GM23338 (cell line): ENCODE data around the gene MOXD1. TPM values are rescaled to one million over a fixed set of nuclear protein-coding genes. Genes with fewer than 3 reads are reported as not detected.

ENCODE experiments used
- ATAC-seq: fragments of 200-7000 bp; cut with Tn5 transposase; 3 replicates; pipeline ENCODE4 v1.9.1; 2020
- DNase-seq: peaks from one replicate; pipeline ENCODE4 v3.0.0-alpha.2; 2015; ENCODE audit warnings: low spot score
- H2AFZ ChIP-seq: fragments of 200-600 bp; sonication (generic); 2 replicates; pipeline ENCODE4 v1.8.0; 2016; ENCODE audit warnings: antibody characterized with exemption, mild to moderate bottlenecking, moderate library complexity
- H3F3A ChIP-seq: fragments of 200-600 bp; sonication (generic); replicated peaks from 2 replicates; pipeline ENCODE4 v1.8.0; 2017; ENCODE audit warnings: antibody characterized with exemption, mixed run types, low read depth
- H3K27ac ChIP-seq: fragments of 200-600 bp; sonication (generic); 2 replicates; pipeline ENCODE4 v1.6.1; 2016; ENCODE audit warnings: low read depth
- H3K27me3 ChIP-seq: fragments of 200-600 bp; sonication (generic); 2 replicates; pipeline ENCODE4 v1.8.0; 2016; ENCODE audit warnings: mild to moderate bottlenecking, mixed run types, moderate library complexity; ENCODE audit not compliant: insufficient read depth
- H3K36me3 ChIP-seq: fragments of 200-600 bp; sonication (generic); 2 replicates; pipeline ENCODE4 v1.8.0; 2016; ENCODE audit warnings: mild to moderate bottlenecking; ENCODE audit not compliant: insufficient read depth
- H3K4me1 ChIP-seq: fragments of 200-600 bp; sonication (generic); 2 replicates; pipeline ENCODE4 v1.8.0; 2016; ENCODE audit warnings: mild to moderate bottlenecking, moderate library complexity; ENCODE audit not compliant: insufficient read depth
- H3K4me2 ChIP-seq: fragments of 200-600 bp; sonication (generic); 2 replicates; pipeline ENCODE4 v1.7.1; 2017; ENCODE audit warnings: mixed run types
- H3K4me3 ChIP-seq: fragments of 200-600 bp; sonication (generic); 2 replicates; pipeline ENCODE4 v1.6.1; 2016; ENCODE audit warnings: mixed run types
- H3K79me2 ChIP-seq: fragments of 200-600 bp; sonication (generic); replicated peaks from 2 replicates; pipeline ENCODE4 v1.8.0; 2017; ENCODE audit warnings: mild to moderate bottlenecking; ENCODE audit not compliant: insufficient read depth
- H3K9me2 ChIP-seq: fragments of 200-600 bp; sonication (generic); 2 replicates; pipeline ENCODE4 v1.8.0; 2017; ENCODE audit not compliant: insufficient read depth
- H4K20me1 ChIP-seq: fragments of 200-600 bp; sonication (generic); replicated peaks from 2 replicates; pipeline ENCODE4 v1.8.0; 2017; ENCODE audit warnings: mild to moderate bottlenecking; ENCODE audit not compliant: insufficient read depth
- H3K27ac Mint-ChIP-seq: 2 replicates; pipeline ENCODE4 v1.8.0; 2020; ENCODE audit warnings: inconsistent platforms, mild to moderate bottlenecking, moderate library complexity, mixed read lengths
- H3K27me3 Mint-ChIP-seq: 3 replicates; pipeline ENCODE4 v1.8.0; 2022; ENCODE audit warnings: low read depth, mild to moderate bottlenecking, moderate library complexity, mixed read lengths, inconsistent platforms; ENCODE audit not compliant: insufficient read depth, poor library complexity
- H3K36me3 Mint-ChIP-seq: 3 replicates; pipeline ENCODE4 v1.8.0; 2021; ENCODE audit warnings: low read depth, mild to moderate bottlenecking, inconsistent platforms, moderate library complexity, mixed read lengths
- H3K4me1 Mint-ChIP-seq: 3 replicates; pipeline ENCODE4 v1.8.0; 2020; ENCODE audit warnings: mild to moderate bottlenecking, inconsistent platforms, mixed read lengths
- H3K4me3 Mint-ChIP-seq: 3 replicates; pipeline ENCODE4 v1.8.0; 2021; ENCODE audit warnings: moderate library complexity, mild to moderate bottlenecking, inconsistent platforms, mixed read lengths
- H3K9me3 Mint-ChIP-seq: 3 replicates; pipeline ENCODE4 v1.8.0; 2020; ENCODE audit warnings: moderate library complexity, mild to moderate bottlenecking, inconsistent platforms, mixed read lengths
- CREB1 ChIP-seq: fragments of 250-450 bp; sonication (Bioruptor Pico); IDR thresholded peaks from 2 replicates; pipeline ENCODE4 v1.5.0; 2020; ENCODE audit warnings: low read depth, mild to moderate bottlenecking, moderate library complexity
- EZH2 ChIP-seq: fragments of 200-600 bp; sonication (generic); IDR thresholded peaks from one replicate; pipeline ENCODE4 v1.8.0; 2017; ENCODE audit warnings: antibody characterized with exemption, mild to moderate bottlenecking, low read depth; ENCODE audit not compliant: unreplicated experiment
- EZH2phosphoT487 ChIP-seq: fragments of 200-600 bp; sonication (generic); IDR thresholded peaks from one replicate; pipeline ENCODE4 v1.8.1; 2018; ENCODE audit warnings: antibody characterized with exemption; ENCODE audit not compliant: unreplicated experiment
- JUNB ChIP-seq: IDR thresholded peaks from one replicate; pipeline ENCODE4 v1.6.1; 2016; ENCODE audit warnings: antibody characterized with exemption; ENCODE audit not compliant: unreplicated experiment
- NANOG ChIP-seq: IDR thresholded peaks from 2 replicates; pipeline ENCODE4 v1.6.1; 2016; ENCODE audit warnings: antibody characterized with exemption, borderline replicate concordance
- POLR2AphosphoS5 ChIP-seq: IDR thresholded peaks from 2 replicates; pipeline ENCODE4 v1.6.1; 2016; ENCODE audit warnings: antibody characterized with exemption, low read depth
- STAT1 ChIP-seq: IDR thresholded peaks from one replicate; pipeline ENCODE4 v1.6.1; 2016; ENCODE audit warnings: antibody characterized with exemption; ENCODE audit not compliant: unreplicated experiment
- ZNF114 ChIP-seq: fragments of 250-450 bp; sonication (Bioruptor Pico); IDR thresholded peaks from 2 replicates; pipeline ENCODE4 v1.5.0; 2020; ENCODE audit warnings: mild to moderate bottlenecking, moderate library complexity
- ZNF331 ChIP-seq: fragments of 250-450 bp; sonication (Bioruptor Pico); IDR thresholded peaks from 2 replicates; pipeline ENCODE4 v1.5.0; 2020; ENCODE audit warnings: low read depth, mild to moderate bottlenecking, moderate library complexity
- polyA plus RNA-seq: library from polyadenylated mRNA; unstranded; fragments of >200 nt; fragmentation: Nextera tagmentation; extraction: Ambion mirVana; gene quantifications from 2 replicates; pipeline ENCODE4 v1.2.1, GENCODE V29; 2016
- total RNA-seq: library from RNA; depleted of rRNA; stranded (reverse); fragments of >200 nt; shearing (Covaris generic); gene quantifications from 2 replicates; pipeline ENCODE4 v1.2.3, GENCODE V29; 2014
- TF ChIP-seq, protein P1 (sequence below): fragments of 250-450 bp; sonication (Bioruptor Pico); IDR thresholded peaks from 2 replicates; pipeline ENCODE4 v1.5.0; 2020; ENCODE audit warnings: mild to moderate bottlenecking, moderate library complexity
- TF ChIP-seq, protein P2 (sequence below), 2 experiments: fragments of 200-600 bp in 1 of 2; sonication (generic) in 1 of 2; conservative IDR thresholded peaks; 2 replicates each; pipeline versions ENCODE4 v1.5.1 to v1.6.1; 2016 to 2017; ENCODE audit warnings: antibody characterized with exemption in 2 of 2, low read depth in 2 of 2, mild to moderate bottlenecking in 2 of 2, moderate library complexity in 1 of 2
- TF ChIP-seq, protein P3 (sequence below): IDR thresholded peaks from 2 replicates; pipeline ENCODE4 v1.6.1; 2016; ENCODE audit warnings: antibody characterized with exemption

Gene MOXD1
- total and polyA plus RNA-seq, 2 experiments from 2014 or later = 1.7 to 4.3 TPM

DNA sequence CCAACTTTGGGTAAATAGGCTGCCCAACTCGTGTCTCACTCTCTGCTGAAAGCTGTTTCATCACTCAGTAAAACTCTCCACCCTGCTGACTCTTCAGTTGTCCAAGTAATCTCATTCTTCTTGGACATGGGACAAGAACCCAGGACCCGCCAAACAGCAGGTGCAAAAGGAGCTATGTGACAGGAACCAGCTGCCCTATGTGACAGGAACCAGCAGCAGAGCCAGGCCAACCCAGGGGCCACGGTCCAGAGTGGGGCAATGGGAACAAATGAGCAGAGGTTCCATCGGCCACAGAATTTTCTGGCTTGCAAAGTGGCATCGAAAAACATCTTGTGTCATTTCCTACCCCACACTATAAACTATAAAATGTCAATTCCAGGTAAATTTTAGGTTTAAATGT is 56.5 kb downstream of the MOXD1 start (continued):
- TF ChIP-seq, protein P1, sequence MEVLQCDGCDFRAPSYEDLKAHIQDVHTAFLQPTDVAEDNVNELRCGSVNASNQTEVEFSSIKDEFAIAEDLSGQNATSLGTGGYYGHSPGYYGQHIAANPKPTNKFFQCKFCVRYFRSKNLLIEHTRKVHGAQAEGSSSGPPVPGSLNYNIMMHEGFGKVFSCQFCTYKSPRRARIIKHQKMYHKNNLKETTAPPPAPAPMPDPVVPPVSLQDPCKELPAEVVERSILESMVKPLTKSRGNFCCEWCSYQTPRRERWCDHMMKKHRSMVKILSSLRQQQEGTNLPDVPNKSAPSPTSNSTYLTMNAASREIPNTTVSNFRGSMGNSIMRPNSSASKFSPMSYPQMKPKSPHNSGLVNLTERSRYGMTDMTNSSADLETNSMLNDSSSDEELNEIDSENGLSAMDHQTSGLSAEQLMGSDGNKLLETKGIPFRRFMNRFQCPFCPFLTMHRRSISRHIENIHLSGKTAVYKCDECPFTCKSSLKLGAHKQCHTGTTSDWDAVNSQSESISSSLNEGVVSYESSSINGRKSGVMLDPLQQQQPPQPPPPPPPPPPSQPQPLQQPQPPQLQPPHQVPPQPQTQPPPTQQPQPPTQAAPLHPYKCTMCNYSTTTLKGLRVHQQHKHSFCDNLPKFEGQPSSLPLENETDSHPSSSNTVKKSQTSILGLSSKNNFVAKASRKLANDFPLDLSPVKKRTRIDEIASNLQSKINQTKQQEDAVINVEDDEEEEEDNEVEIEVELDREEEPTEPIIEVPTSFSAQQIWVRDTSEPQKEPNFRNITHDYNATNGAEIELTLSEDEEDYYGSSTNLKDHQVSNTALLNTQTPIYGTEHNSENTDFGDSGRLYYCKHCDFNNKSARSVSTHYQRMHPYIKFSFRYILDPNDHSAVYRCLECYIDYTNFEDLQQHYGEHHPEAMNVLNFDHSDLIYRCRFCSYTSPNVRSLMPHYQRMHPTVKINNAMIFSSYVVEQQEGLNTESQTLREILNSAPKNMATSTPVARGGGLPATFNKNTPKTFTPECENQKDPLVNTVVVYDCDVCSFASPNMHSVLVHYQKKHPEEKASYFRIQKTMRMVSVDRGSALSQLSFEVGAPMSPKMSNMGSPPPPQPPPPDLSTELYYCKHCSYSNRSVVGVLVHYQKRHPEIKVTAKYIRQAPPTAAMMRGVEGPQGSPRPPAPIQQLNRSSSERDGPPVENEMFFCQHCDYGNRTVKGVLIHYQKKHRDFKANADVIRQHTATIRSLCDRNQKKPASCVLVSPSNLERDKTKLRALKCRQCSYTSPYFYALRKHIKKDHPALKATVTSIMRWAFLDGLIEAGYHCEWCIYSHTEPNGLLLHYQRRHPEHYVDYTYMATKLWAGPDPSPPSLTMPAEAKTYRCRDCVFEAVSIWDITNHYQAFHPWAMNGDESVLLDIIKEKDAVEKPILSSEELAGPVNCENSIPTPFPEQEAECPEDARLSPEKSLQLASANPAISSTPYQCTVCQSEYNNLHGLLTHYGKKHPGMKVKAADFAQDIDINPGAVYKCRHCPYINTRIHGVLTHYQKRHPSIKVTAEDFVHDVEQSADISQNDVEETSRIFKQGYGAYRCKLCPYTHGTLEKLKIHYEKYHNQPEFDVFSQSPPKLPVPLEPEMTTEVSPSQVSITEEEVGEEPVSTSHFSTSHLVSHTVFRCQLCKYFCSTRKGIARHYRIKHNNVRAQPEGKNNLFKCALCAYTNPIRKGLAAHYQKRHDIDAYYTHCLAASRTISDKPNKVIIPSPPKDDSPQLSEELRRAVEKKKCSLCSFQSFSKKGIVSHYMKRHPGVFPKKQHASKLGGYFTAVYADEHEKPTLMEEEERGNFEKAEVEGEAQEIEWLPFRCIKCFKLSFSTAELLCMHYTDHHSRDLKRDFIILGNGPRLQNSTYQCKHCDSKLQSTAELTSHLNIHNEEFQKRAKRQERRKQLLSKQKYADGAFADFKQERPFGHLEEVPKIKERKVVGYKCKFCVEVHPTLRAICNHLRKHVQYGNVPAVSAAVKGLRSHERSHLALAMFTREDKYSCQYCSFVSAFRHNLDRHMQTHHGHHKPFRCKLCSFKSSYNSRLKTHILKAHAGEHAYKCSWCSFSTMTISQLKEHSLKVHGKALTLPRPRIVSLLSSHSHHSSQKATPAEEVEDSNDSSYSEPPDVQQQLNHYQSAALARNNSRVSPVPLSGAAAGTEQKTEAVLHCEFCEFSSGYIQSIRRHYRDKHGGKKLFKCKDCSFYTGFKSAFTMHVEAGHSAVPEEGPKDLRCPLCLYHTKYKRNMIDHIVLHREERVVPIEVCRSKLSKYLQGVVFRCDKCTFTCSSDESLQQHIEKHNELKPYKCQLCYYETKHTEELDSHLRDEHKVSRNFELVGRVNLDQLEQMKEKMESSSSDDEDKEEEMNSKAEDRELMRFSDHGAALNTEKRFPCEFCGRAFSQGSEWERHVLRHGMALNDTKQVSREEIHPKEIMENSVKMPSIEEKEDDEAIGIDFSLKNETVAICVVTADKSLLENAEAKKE = no peak
- TF ChIP-seq, protein P2, sequence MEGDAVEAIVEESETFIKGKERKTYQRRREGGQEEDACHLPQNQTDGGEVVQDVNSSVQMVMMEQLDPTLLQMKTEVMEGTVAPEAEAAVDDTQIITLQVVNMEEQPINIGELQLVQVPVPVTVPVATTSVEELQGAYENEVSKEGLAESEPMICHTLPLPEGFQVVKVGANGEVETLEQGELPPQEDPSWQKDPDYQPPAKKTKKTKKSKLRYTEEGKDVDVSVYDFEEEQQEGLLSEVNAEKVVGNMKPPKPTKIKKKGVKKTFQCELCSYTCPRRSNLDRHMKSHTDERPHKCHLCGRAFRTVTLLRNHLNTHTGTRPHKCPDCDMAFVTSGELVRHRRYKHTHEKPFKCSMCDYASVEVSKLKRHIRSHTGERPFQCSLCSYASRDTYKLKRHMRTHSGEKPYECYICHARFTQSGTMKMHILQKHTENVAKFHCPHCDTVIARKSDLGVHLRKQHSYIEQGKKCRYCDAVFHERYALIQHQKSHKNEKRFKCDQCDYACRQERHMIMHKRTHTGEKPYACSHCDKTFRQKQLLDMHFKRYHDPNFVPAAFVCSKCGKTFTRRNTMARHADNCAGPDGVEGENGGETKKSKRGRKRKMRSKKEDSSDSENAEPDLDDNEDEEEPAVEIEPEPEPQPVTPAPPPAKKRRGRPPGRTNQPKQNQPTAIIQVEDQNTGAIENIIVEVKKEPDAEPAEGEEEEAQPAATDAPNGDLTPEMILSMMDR (conservative IDR thresholded peaks at IDR 0.05; ENCODE audit: low read depth in 2 of 2) = no peak
- TF ChIP-seq, protein P3, sequence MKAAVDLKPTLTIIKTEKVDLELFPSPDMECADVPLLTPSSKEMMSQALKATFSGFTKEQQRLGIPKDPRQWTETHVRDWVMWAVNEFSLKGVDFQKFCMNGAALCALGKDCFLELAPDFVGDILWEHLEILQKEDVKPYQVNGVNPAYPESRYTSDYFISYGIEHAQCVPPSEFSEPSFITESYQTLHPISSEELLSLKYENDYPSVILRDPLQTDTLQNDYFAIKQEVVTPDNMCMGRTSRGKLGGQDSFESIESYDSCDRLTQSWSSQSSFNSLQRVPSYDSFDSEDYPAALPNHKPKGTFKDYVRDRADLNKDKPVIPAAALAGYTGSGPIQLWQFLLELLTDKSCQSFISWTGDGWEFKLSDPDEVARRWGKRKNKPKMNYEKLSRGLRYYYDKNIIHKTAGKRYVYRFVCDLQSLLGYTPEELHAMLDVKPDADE = no peak
- TF ChIP-seq JUNB = no peak

DNA sequence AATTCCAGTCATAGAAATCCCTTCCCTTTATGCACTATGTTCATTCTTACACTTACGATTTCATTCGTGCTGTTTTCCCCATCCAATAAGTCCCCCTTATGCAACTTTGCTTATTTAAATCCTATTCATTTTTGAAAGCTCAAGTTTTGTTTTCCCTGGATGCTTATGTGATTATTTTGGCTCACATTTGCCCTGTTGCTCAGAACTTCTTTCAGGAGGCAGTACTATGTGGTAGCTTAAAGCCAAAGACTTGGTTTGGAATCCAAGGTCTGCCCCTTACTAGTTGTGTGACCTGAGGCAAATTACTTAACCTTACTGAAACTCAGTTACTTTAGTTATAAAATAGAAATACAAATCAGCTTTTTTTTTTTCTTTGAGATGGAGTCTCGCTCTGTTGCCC is 59.6 kb downstream of the MOXD1 start:
- H3K27me3 ChIP-seq = no peaks in the 10 kb centered on the region
- no peak overlapping the region for H3K4me3 ChIP-seq
- H3K36me3 ChIP-seq = no peaks in the 10 kb centered on the region; the same call in 1 of the 2 replicates
- H3K4me3 Mint-ChIP-seq = no peak overlapping the region
- no peak for DNase-seq
- no peaks in the 10 kb centered on the region for H4K20me1 ChIP-seq
- no peaks in the 10 kb centered on the region for H3K4me1 Mint-ChIP-seq
- H3K27me3 Mint-ChIP-seq = peaks cover 3% of the 10 kb centered on the region
- no peaks in the 10 kb centered on the region for H3K79me2 ChIP-seq
- no peaks in the 10 kb centered on the region for H3K4me1 ChIP-seq
- H3F3A ChIP-seq = no peaks in the 10 kb centered on the region
- no peak overlapping the region for H3K27ac Mint-ChIP-seq
- H3K27ac ChIP-seq = no peak overlapping the region
- no peak overlapping the region for H3K4me2 ChIP-seq
- no peak overlapping the region for H2AFZ ChIP-seq
- no peak for ATAC-seq
- H3K9me2 ChIP-seq = no peaks in the 10 kb centered on the region
- H3K36me3 Mint-ChIP-seq = peaks cover 16% of the 10 kb centered on the region; the same call in 2 of the 3 replicates
- peaks cover 23% of the 10 kb centered on the region for H3K9me3 Mint-ChIP-seq
- TF ChIP-seq, protein P2 (conservative IDR thresholded peaks at IDR 0.05; ENCODE audit: low read depth in 2 of 2) = no peak
- TF ChIP-seq ZNF114 (CRISPR knock-in tag) (no peak), NANOG (no peak), EZH2phosphoT487 (no peak), EZH2 (no peak), POLR2AphosphoS5 (no peak), JUNB (no peak), CREB1 (CRISPR knock-in tag) (no peak), STAT1 (no peak), ZNF331 (no peak)
